Right lung (tissue), 5 donors: ENCODE measurements around the gene TSPAN11. TPM values are rescaled to one million over a fixed set of nuclear protein-coding genes. Genes with fewer than 3 reads are reported as not detected.

ENCODE experiments used
- DNase-seq, 2 donors: peaks; one replicate each; pipeline ENCODE4 v3.0.0-alpha.2; 2013
- polyA plus RNA-seq, 5 donors: library from polyadenylated mRNA; unstranded; fragments of 120-200 nt; gene quantifications; one replicate each; pipeline versions ENCODE4 v1.2.1 to v1.2.3, GENCODE V29; 2013; ENCODE audit warnings: inconsistent platforms in 1 of 5, low replicate concordance in 1 of 5; ENCODE audit not compliant: insufficient read length in 5 of 5, insufficient read depth in 1 of 5

Gene TSPAN11
- polyA plus RNA-seq, 5 donors: 11.3 to 17.3 (median 12.6) TPM

DNA sequence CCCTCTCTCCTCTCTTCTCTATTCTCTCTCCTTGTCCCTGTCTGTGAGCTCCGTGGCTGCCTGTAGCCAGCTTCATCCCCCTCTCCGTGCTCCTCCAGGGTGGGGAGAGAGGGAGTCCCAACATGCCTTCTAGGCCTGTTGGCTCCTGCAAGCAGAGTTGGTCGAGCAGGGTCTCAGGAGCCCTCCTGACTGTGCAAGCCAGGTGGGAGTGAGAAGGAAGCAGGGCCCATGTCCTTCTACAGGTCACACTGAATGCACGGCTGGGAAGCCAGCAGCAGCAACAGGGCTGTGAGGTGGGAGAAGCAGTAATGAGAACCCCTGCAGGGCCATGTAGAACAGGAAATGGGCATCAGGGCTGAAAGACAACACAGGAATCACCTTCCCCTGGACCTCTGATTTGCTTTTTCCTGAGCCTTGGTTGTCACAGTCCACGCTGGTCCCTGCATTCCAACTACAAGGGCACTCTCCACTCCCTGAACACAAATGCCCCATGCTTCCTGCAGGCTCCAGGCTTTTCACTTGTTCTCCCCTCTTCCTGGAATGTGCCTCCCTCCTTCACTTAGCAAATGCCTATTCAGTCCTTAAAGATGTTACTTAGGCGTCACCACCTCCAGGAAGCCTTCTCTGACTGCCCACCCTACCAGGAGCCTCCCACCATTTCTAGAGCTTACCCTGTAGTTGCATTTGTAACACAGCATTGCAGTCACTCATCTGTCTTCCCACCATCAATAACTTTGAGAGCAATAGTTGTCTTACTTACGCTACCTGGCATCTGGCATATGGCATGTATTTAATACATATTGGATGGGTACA lies 51.2 kb downstream of the TSPAN11 start:
- DNase-seq: no peak

DNA sequence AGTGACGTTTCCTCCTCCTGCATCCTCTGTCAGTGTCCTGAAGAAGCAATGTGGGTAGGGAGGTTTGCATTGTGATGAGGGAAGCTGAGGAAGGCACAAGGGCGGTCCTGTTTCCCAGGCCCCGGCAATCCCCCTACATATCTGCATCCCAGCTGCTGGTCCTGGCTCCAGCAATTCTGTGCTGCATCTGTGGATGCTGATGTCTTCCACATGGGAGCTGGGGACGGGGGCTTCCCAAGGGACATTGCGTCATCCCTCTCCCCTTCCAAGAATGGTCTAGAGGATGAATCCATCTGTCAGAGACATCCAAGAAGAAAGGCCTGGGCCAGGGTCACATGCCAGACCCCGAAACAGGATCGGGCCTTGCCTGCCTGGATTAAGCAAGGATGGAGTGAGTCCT lies 52.1 kb downstream of the TSPAN11 start:
- DNase-seq: no peak

DNA sequence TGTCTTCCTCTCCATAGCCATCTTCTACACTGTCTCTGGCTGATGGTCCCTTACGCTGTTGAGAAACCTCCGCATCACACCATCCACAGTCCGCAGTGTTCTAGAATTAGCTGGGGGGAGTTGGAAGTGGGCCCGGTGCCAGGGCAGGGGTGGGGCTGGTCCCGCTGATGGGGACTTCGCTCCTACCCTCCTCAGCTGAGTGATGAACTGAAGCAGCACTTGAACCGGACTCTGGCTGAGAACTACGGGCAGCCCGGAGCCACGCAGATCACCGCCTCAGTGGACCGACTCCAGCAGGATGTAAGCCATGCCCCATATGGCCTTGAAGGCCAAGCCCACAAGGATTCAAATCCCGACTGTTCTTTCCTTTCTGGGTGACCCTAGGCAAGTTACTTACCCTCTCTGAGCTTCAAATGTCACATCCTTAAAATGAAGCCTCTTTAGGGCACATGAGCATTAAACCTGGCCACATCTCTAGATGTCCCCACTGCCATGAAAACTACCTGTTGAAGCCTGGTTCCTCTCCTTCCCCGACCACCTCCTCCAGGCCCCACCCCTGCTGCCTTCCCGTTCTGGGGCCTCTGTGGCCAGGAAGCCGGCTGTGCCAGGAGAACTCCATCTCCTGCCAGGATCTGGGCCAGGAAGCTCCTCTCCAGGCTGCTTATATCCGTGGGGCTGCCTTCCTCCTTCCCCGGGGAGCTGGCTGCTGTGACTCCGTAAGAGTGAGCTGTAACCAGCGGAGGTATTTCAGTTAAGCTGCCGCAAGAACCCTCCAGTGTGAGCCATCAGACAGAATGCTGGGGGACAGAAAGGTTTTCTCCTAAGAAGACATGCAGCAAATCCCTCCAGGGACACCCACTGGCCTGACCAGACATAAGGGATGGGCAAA lies 53.1 kb downstream of the TSPAN11 start:
- DNase-seq: no peak

- DNase-seq: no peak
Observed at GRCh38 chr12:30980955-30981662, 54.6 kb downstream of the TSPAN11 start.

- DNase-seq: no peak
Observed at GRCh38 chr12:30982413-30982812, 55.9 kb downstream of the TSPAN11 start.

DNA sequence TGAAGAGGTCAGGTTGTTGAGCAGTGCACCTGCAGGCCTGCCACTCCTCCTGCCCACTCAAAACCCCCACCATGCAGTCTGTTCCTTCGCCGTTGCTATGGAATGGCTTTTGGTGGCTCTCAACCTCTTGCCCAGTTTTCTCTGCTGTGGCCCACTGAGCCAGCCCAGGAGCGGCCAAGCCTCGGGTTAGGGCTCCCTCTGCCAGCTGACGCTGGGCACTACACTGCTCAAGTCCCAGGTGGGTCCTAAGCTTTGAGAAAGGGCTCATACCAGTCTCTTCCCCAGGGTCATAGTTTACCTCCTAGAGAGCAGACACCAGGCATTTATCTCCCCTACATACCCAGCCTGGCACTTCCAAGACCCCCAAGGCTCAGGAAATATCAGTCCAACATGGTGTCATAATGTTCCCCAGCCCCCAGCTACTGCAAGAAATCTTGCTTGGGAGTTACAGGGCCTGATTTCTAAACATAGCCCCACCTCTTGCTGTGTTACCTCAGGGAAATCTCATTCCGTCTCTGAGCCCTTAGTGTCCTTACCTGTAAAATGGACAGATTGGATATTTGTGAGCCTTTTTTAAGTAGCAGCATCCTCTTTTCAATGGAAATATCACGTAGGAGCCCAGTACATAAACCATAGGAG lies 59.4 kb downstream of the TSPAN11 start:
- peak in 1 of 2 donors; percentile 35 for DNase-seq

GRCh38 chr12:30988086-30988485 lies 61.5 kb downstream of the TSPAN11 start:
- no peak for DNase-seq

DNA sequence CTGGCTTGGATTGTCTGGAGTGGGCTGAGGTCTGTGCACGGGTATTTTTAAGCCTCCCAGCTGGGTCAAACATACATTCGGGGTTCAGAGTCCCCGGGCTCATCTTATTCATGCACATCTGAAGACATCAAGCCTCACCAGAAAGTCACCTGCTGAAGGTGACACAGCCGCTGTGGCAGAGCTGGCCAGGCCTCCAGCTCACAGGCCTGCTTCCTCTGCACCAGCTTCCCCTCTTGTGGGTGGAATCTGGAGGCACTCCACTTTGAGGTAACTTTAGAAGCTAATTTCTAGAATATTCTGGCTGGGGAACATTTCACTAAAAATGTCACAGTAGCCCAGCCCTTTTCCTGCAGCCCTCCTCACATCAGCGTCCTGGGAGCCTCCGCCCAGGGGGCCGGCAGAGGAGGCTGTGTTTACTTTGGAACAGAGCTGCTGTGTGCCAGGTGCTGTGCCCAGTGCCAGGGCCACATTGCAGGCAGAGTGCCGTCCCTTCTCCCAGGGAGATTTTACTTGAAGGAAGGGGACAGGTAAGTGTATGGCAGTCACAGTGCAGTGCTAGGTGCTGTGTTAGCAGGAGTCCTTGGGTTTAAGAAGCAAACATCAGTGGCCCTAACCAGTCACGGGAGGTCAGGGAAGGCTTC lies 62.2 kb downstream of the TSPAN11 start:
- DNase-seq: no peak

DNA sequence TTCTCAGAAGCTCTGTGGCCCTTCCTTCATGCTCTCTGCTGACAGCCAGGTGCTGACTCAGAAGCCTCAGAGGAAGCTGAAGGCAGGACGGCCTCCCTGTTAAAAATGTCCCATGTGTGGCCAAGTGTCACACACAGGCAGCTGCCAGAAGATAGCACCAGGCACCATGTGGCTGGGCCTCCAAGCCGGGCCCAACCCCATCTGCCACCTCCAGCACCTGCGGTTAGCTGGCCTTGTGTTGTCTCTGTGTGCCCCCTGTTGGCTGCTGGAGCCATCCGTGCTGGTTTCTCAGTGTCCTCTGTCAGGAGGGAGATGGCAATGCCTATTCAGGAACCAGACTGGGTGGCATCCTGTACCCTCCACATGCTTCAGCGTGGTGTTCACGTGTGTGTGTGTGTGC lies 63.2 kb downstream of the TSPAN11 start:
- DNase-seq: no peak

GRCh38 chr12:30990316-30990715 lies 63.8 kb downstream of the TSPAN11 start:
- DNase-seq: no peak

- DNase-seq: no peak
Observed at GRCh38 chr12:30990776-30991175, 64.2 kb downstream of the TSPAN11 start.

DNA sequence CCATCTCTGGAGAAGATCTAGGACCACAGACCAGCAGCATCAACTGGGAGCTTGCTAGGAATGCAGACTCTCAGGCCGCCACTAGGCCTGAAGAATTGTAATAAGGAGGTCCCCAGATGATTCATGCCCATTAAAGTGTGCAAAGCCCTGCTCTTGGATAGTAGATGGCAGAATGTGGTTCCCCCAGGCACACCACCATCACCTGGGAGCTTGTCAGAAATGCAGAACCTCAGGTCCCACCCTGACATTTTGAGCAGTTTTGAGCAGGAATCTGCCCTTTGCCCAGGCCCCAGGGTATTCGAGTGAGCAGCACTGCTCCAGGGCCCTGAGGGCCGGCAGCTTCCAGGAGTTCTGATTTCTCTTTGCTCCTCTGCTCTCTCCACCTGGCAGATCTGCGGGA lies 64.9 kb downstream of the TSPAN11 start:
- no peak for DNase-seq

- no peak for DNase-seq
Observed at GRCh38 chr12:30992381-30992780, 65.8 kb downstream of the TSPAN11 start.

DNA sequence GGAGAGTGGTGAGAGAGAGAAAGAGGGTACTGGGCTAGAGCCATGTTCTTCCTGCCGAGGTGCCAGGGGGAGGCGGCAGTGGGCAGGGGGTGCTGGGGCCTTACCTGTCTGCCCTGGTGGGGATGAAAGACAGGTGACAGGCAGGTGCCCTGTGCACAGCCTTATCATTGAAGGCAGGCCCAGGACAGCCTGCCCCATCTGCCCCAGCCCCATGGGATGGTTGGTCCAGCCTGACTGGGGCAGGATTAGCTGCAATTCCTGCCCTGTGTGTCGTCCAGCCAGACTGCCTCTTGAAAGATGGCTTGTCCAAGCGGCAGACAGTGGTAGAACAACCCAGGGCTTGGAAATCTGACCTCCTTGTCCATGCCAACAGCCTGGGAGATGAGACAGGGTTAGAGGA lies 67.2 kb downstream of the TSPAN11 start:
- DNase-seq: no peak

- DNase-seq: no peak
Observed at GRCh38 chr12:30994274-30994673, 67.7 kb downstream of the TSPAN11 start.

GRCh38 chr12:30996255-30996654 lies 69.7 kb downstream of the TSPAN11 start:
- no peak for DNase-seq

DNA sequence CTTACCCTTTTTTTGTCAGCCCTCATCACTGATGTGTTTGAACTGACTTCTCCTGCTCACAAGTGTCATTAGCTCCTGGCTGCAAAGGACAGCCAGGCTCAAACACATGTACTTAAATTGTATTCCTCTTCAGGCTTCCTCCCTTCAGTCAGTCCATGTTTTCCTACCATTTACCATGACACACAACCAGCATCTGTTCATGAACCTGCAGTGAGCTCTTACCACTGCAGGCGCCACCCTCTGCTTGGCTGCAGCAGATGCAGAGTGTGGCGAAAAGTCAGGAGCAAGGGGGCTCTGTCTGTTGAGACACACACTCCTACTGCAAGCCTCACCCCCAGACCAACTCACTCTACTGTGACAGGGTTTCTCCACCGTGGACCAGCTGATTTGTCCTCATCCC lies 70.2 kb downstream of the TSPAN11 start:
- no peak for DNase-seq

- DNase-seq: no peak
Observed at GRCh38 chr12:30997685-30998440, 71.3 kb downstream of the TSPAN11 start.

GRCh38 chr12:30999011-30999410 lies 72.5 kb downstream of the TSPAN11 start:
- no peak for DNase-seq

DNA sequence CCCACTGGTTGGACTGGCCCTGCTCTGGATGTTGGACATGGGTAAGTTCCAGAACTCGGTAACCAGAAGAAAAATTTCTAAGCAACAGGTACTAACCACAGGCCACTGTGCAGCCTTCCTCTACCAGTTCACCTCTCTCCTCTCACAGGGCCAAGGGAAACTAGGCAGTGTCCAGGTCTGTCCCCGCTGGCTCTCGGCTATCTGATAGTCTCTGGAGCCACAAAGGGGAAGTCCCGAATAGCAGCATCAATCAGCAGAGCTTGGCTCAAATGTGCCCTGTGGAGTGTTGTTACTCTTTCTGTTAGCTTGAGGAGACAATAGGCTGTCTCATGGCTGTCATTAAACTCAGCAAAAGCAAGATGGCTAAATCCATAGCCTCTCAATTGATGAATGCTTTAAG lies 73.2 kb downstream of the TSPAN11 start:
- DNase-seq: no peak

DNA sequence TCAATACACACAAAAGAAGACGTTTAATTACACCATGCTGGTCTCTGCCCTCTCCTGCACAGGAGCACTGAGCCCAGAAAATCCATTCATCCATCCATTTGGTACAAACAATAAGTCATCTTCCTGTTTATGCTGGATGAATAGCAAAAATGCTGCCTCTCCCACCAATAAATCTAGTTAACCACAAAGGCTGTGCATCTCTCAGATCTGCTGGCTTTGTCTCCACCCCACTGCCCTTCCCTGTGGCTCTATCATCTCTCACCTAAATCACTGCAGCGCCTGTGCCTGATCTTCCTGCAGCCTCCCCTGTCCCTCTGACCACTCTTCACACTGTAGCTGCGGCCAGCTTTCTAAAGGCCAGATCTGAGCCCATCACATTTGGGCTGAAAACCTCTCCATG lies 74.2 kb downstream of the TSPAN11 start:
- no peak for DNase-seq
